Large intestine (tissue), 3 donors: ENCODE measurements around the gene HTR1D. TPM values are rescaled to one million over a fixed set of nuclear protein-coding genes. Genes with fewer than 3 reads are reported as not detected.

Experiments
- DNase-seq, 2 donors: peaks; one replicate each; pipeline versions ENCODE4 v3.0.0 to v3.0.0-alpha.2; 2013
- H3K27ac ChIP-seq: one replicate; pipeline ENCODE4 v1.5.1; 2013; ENCODE audit warnings: low read length
- H3K27me3 ChIP-seq: 2 replicates; pipeline ENCODE4 v1.6.1; 2013; ENCODE audit warnings: low read length; ENCODE audit not compliant: control insufficient read depth, insufficient read depth
- H3K36me3 ChIP-seq: 2 replicates; pipeline ENCODE4 v1.6.1; 2013; ENCODE audit warnings: low read length; ENCODE audit not compliant: control insufficient read depth, insufficient read depth
- H3K4me1 ChIP-seq: one replicate; pipeline ENCODE4 v1.6.1; 2013; ENCODE audit warnings: low read length; ENCODE audit not compliant: control insufficient read depth, insufficient read depth
- H3K4me3 ChIP-seq: one replicate; pipeline ENCODE4 v1.5.1; 2013; ENCODE audit warnings: low read length
- H3K9me3 ChIP-seq: one replicate; pipeline ENCODE4 v1.6.1; 2013; ENCODE audit warnings: mild to moderate bottlenecking, low read depth, low read length, moderate library complexity; ENCODE audit not compliant: control insufficient read depth
- WGBS: methylation state at CpG from one replicate; pipeline ENCODE4 v1.1.5; 2013; ENCODE audit warnings: low lambda C conversion rate; ENCODE audit not compliant: insufficient coverage; 5-methylcytosine and 5-hydroxymethylcytosine counted together
- polyA plus RNA-seq: library from polyadenylated mRNA; unstranded; fragments of 120-200 nt; gene quantifications from one replicate; pipeline ENCODE4 v1.2.1, GENCODE V29; 2013

The HTR1D gene
- polyA plus RNA-seq, 1 donor, result 0.46 TPM

DNA sequence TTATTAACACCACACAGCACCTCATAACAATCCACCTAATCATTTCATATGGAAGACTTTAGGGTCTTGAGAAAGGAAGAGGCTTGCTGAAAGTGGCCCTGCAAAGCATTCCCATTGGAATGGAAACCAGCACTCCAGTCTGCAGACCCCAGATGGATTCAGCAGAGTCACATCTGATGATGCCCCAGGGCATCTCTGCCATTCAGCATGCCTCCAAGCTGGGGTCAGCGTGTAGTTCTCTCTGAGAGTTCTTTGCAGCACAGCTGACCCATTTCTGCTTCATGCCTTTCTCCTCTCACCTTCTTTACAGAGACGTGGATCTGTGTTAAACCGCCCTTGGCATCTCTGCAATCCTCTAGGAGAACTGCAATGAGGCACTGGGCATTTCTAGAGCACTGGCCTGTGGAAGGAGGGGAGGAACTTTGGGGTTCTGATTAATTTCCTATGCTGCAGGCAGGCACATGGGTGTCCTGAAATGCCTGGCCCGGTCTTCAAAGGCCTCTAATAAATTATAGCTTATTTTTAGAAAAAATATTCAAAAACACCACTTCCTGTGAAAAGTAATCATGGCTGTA, 46.0 kb downstream of the HTR1D start:
- H3K4me1 ChIP-seq, result peaks cover 20% of the 10 kb centered on the region
- no peak for DNase-seq
- H3K9me3 ChIP-seq, result no peaks in the 10 kb centered on the region
- WGBS, result 100% methylated on average over 1 of the region's 4 CpGs
- no peaks in the 10 kb centered on the region for H3K27me3 ChIP-seq
- no peaks in the 10 kb centered on the region for H3K36me3 ChIP-seq
- no peak overlapping the region for H3K4me3 ChIP-seq
- H3K27ac ChIP-seq, result no peak overlapping the region

DNA sequence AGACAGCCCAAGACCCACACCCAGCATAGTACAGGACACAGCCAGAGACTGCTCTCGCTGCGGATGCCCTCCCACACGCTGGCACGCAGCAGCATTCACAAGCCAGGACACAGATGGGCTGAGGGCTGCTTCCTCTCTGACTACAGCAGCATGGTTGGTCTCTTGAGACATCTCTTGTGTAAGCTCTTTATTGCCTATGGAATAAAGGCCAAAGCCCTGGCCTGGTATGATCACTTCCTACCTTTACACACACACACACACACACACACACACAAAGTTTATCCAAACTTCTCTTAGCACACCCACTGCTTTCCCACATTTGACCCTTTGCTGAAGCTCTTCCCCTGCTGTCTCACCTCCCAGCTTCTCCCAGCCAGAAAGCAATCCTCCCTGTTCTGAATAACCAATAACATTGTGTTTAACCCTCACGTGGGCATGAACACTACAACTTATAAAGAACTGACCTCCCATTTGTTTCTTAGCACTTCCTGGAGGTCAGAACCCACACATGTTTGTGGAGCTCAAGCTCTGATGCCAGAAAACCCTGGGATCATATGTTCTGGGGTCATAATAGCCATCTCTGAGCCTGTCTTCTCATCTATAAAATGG, 47.5 kb downstream of the HTR1D start:
- Histone ChIP-seq H3K9me3 (no peaks in the 10 kb centered on the region), H3K36me3 (no peaks in the 10 kb centered on the region), H3K4me1 (peaks cover 31% of the 10 kb centered on the region), H3K4me3 (no peak overlapping the region), H3K27me3 (no peaks in the 10 kb centered on the region), H3K27ac (peak overlapping the region; percentile 70)
- DNase-seq, result peak; percentile 68 to 78
- WGBS, result no CpG with 5 or more reads among the region's 5 CpGs

- no peaks in the 10 kb centered on the region for H3K36me3 ChIP-seq
- peak overlapping the region; percentile 93 for H3K4me3 ChIP-seq
- no peaks in the 10 kb centered on the region for H3K27me3 ChIP-seq
- H3K27ac ChIP-seq, result peak overlapping the region; percentile 70
- no peak for DNase-seq
- H3K4me1 ChIP-seq, result peaks cover 31% of the 10 kb centered on the region
- WGBS, result 80% methylated on average over 5 of the region's 14 CpGs
- no peaks in the 10 kb centered on the region for H3K9me3 ChIP-seq
These were observed 48.1 kb downstream of the HTR1D start for GRCh38 chr1:23169195-23169575.

- H3K36me3 ChIP-seq, result no peaks in the 10 kb centered on the region
- no CpG with 5 or more reads among the region's 56 CpGs for WGBS
- DNase-seq, result peak; percentile 80 to 93
- H3K4me3 ChIP-seq, result peak within 1 kb of the TSS; percentile 93
- peaks cover 33% of the 10 kb centered on the region for H3K4me1 ChIP-seq
- H3K27me3 ChIP-seq, result no peaks in the 10 kb centered on the region
- no peaks in the 10 kb centered on the region for H3K9me3 ChIP-seq
- H3K27ac ChIP-seq, result peak within 1 kb of the TSS; percentile 86
These were observed 48.7 kb downstream of the HTR1D start, which contains the start of gene LUZP1 for GRCh38 chr1:23168445-23169194. TSS of gene LUZP1 (minus strand) at chr1:23168856.

- H3K9me3 ChIP-seq, result no peaks in the 10 kb centered on the region
- peaks cover 34% of the 10 kb centered on the region for H3K4me1 ChIP-seq
- H3K27ac ChIP-seq, result peak overlapping the region; percentile 86
- H3K36me3 ChIP-seq, result no peaks in the 10 kb centered on the region
- peak overlapping the region; percentile 93 for H3K4me3 ChIP-seq
- no peak for DNase-seq
- WGBS, result no CpG with 5 or more reads among the region's 49 CpGs
- H3K27me3 ChIP-seq, result no peaks in the 10 kb centered on the region
These were observed 49.2 kb downstream of the HTR1D start for GRCh38 chr1:23168079-23168444.

- no peaks in the 10 kb centered on the region for H3K9me3 ChIP-seq
- no peaks in the 10 kb centered on the region for H3K36me3 ChIP-seq
- WGBS, result no CpG with 5 or more reads among the region's 45 CpGs
- H3K4me1 ChIP-seq, result peaks cover 34% of the 10 kb centered on the region
- H3K27me3 ChIP-seq, result no peaks in the 10 kb centered on the region
- peak; percentile 33 to 82 for DNase-seq
- H3K4me3 ChIP-seq, result peak overlapping the region; percentile 93
- peak overlapping the region; percentile 86 for H3K27ac ChIP-seq
These were observed 49.8 kb downstream of the HTR1D start for GRCh38 chr1:23167353-23168078.

GRCh38 chr1:23166854-23167253, 50.4 kb downstream of the HTR1D start:
- Histone ChIP-seq H3K4me1 (peaks cover 34% of the 10 kb centered on the region), H3K4me3 (peak overlapping the region; percentile 93)

GRCh38 chr1:23163395-23163794, 53.9 kb downstream of the HTR1D start:
- H3K4me1 ChIP-seq, result peaks cover 42% of the 10 kb centered on the region
- no peak overlapping the region for H3K4me3 ChIP-seq
- DNase-seq, result no peak
- H3K27me3 ChIP-seq, result no peaks in the 10 kb centered on the region
- no peaks in the 10 kb centered on the region for H3K9me3 ChIP-seq
- no peak overlapping the region for H3K27ac ChIP-seq
- 69% methylated on average over 2 of the region's 3 CpGs for WGBS
- no peaks in the 10 kb centered on the region for H3K36me3 ChIP-seq

More at GRCh38 chr1:23166854-23167253, 50.4 kb downstream of the HTR1D start:
- DNase-seq, result no peak
- H3K36me3 ChIP-seq, result no peaks in the 10 kb centered on the region
- H3K27me3 ChIP-seq, result no peaks in the 10 kb centered on the region
- H3K9me3 ChIP-seq, result no peaks in the 10 kb centered on the region
- peak overlapping the region; percentile 86 for H3K27ac ChIP-seq

GRCh38 chr1:23159963-23160877, 57.1 kb downstream of the HTR1D start:
- Histone ChIP-seq H3K4me1 (peaks cover 22% of the 10 kb centered on the region), H3K27ac (peak overlapping the region; percentile 76), H3K4me3 (no peak overlapping the region), H3K9me3 (no peaks in the 10 kb centered on the region), H3K36me3 (no peaks in the 10 kb centered on the region), H3K27me3 (no peaks in the 10 kb centered on the region)
- peak; percentile 78 to 89 for DNase-seq
- 8% methylated on average over 3 of the region's 5 CpGs for WGBS
